ENCODE data around the gene C6orf120. TPM values are rescaled to one million over a fixed set of nuclear protein-coding genes. Genes with fewer than 3 reads are reported as not detected.

Gene C6orf120
- total and polyA plus RNA-seq, 2 of the 13 experiments (the other 11 are each of a cell fraction or from before 2014, with no cell fraction given), result 21.7 to 29.9 TPM

- TF ChIP-seq, protein P1, sequence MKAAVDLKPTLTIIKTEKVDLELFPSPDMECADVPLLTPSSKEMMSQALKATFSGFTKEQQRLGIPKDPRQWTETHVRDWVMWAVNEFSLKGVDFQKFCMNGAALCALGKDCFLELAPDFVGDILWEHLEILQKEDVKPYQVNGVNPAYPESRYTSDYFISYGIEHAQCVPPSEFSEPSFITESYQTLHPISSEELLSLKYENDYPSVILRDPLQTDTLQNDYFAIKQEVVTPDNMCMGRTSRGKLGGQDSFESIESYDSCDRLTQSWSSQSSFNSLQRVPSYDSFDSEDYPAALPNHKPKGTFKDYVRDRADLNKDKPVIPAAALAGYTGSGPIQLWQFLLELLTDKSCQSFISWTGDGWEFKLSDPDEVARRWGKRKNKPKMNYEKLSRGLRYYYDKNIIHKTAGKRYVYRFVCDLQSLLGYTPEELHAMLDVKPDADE (CRISPR knock-in tag; IDR thresholded peaks at IDR 0.05), result no peak
- peak; percentile 1; the same call in 1 of the 2 replicates for TF ChIP-seq ZBTB42 (CRISPR knock-in tag; IDR thresholded peaks at IDR 0.05)
- TF ChIP-seq ZNF362 (CRISPR knock-in tag; IDR thresholded peaks at IDR 0.05; ENCODE audit: borderline replicate concordance), result no peak
- peak; percentile 86 for TF ChIP-seq ZNF274 (CRISPR knock-in tag; IDR thresholded peaks at IDR 0.05)
- TF ChIP-seq, protein P2, sequence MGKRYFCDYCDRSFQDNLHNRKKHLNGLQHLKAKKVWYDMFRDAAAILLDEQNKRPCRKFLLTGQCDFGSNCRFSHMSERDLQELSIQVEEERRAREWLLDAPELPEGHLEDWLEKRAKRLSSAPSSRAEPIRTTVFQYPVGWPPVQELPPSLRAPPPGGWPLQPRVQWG (CRISPR knock-in tag; IDR thresholded peaks at IDR 0.05; ENCODE audit: borderline replicate concordance, low read depth), result 0 out of 2 replicates have a peak, but pooled peaks have one; percentile 65
- TF ChIP-seq EED (CRISPR knock-in tag; IDR thresholded peaks at IDR 0.05), result peak; percentile 75; the same call in 1 of the 2 replicates
- no peak for TF ChIP-seq NFIB (CRISPR knock-in tag; IDR thresholded peaks at IDR 0.05; ENCODE audit: borderline replicate concordance)
- no peak for TF ChIP-seq SYNCRIP (IDR thresholded peaks at IDR 0.05; ENCODE audit: insufficient read depth, low read depth, low read length)
- peak; percentile 85 for TF ChIP-seq ZMYM2 (CRISPR knock-in tag; IDR thresholded peaks at IDR 0.05)
- TF ChIP-seq MYNN (CRISPR knock-in tag; IDR thresholded peaks at IDR 0.05; ENCODE audit: low read depth), result no peak
- TF ChIP-seq KMT2B (CRISPR knock-in tag; IDR thresholded peaks at IDR 0.05), result peak; percentile 98
- 0 out of 2 replicates have a peak, but pooled peaks have one; percentile 61 for TF ChIP-seq ZNF597 (CRISPR knock-in tag; IDR thresholded peaks at IDR 0.05)
- 0 out of 2 replicates have a peak, but pooled peaks have one; percentile 5 for TF ChIP-seq SNAPC4 (CRISPR knock-in tag; IDR thresholded peaks at IDR 0.05)
- TF ChIP-seq ZC3H13 (CRISPR knock-in tag; IDR thresholded peaks at IDR 0.05), result peak; percentile 92
- no peak for TF ChIP-seq CENPX (CRISPR knock-in tag; IDR thresholded peaks at IDR 0.05)
- TF ChIP-seq HES4 (CRISPR knock-in tag; IDR thresholded peaks at IDR 0.05; ENCODE audit: borderline replicate concordance), result no peak
- TF ChIP-seq TBL1XR1 (IDR thresholded peaks at IDR 0.05; ENCODE audit: borderline replicate concordance, low read length, partially characterized antibody), result peak; percentile 18
- peak; percentile 97 for TF ChIP-seq HNRNPL (IDR thresholded peaks at IDR 0.05; ENCODE audit: low read depth, low read length)
These were observed at the start of gene C6orf120, which contains the start of gene WDR27 (continued) for GRCh38 chr6:169701954-169702839.
